Activated T-cell treated with anti-CD3 and anti-CD28 coated beads for 4 hours (primary cell): Measurements from ENCODE around the gene C6orf47.
A peak's percentile ranks its signal among the peaks of the same experiment; 100 is the strongest.

Source experiments
- DNase-seq: peaks from one replicate; pipeline ENCODE4 v3.0.0-alpha.2; 2020

Gene C6orf47

DNA sequence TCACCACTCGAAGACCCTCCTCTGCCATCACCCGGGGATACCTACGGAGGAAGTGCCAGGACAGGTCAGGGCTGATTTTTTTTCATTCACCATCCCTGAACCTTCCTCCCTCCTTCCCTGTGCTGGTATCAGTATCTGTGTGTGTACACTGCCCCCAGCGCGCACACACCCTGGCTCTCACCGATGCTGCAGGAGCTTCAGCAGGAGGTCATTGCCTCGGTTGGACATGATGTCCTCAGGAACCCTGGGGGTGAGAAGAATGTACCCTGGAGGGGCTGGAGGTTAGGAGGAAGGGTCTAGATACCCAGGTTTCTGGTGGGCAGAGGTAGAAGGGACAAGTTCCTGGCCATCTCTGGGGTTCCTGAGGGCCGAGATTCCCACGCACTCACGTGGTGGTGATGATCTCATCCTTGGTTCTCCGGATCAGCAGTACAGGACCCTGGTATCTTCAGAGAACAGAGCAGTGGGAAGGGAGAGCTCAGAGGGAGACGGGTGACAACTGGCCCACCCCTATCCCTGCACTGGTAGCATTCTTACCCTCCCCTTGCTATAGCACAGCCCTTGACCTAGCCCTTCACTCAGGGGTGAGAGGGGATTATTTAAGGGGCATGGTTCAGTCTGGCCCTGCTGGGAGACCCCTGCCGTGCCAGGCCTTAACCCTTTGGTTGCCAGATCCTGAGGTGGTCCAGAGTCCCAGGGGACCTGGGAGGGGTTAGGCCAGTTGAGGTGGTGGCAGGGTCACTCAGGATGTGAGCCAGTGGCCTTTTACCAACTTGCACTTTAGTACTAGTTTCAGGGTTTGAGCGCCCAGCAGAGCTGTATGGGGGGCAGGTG, 27.5 kb upstream of the C6orf47 start:
- no peak for DNase-seq

DNA sequence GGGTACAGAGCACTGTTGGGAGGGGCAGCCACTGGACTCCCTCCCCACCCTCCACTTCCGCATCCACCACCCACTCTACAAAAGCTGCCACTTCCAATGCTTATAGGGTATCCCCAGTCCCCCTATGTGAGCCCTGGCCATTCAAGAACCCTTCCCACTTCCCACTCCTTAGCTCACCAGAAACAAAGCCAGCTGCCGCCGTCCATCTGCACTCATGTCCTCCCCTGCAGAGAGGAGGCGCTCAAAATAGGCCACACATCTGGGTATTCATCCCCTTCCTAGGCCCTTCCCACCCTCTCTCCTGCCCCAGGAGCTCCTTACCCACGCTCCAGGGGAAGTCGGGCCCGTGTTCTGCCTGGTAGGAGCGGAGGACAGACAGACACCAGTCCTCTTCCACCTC, 26.7 kb upstream of the C6orf47 start:
- DNase-seq = no peak

DNA sequence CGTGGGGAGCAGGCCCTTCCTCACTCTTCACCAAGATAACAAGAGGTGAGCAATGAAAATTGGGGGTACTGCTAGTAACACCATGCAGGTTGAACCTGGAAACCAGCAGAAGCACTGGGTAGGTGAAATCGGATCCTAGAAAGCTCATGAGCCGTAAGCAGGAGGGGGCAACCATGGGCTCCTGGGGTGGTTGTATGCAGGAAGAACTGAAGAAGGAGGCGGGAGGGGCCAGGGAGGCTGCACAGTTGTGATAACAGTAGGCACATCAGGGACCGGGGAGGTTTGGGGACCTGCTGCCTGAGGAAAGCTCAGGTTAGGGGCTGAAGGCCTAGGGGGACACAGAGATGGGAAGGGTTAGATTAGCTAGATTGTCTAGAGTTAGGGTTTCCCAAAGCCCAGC, 25.9 kb upstream of the C6orf47 start:
- no peak for DNase-seq

DNA sequence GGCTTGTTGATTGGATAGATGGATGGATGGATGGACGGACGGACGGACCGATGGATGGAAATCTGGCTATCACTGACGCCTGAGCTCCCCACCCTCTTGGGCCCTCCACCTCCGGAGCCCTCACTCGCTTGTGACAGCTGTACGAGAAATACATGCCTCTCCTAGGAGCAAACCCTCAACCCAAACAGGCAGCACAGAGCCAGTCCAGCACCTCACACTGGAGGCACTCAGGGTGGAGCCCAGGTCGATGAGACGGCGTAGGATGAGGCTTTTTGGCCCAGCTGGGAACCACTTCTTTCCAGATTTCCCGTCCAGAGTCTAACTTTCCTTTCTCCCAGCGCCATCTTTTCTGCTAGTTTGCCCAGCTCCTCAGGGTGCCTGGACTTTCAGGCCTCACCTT, 23.0 kb upstream of the C6orf47 start:
- no peak for DNase-seq

DNA sequence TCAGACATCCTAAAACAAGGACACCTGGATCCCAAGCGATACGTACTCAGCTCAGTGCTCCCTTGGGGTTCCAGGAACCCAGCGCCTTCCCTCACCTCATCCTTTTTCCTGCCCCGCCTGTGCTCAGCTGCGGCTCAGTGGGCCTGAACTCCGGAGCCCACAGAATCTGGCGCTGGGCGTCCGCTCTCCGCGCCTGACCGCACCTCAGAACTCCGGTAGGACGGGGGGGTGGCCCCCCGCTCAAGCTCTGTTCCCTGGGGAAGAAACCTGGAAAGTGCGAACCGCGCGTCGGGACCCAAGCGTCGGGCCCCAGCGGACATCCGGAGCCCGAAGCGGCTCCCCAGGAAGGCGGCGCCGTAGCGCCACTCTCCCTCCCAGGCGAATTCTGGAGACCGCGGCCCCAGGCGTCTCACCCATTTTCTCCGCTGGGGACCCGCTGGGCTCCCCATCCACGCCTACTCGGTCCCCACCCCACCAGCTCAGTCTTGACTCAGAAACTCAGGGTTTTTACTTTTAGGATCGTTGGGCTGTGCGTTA, 20.6 kb upstream of the C6orf47 start:
- DNase-seq = no peak

DNA sequence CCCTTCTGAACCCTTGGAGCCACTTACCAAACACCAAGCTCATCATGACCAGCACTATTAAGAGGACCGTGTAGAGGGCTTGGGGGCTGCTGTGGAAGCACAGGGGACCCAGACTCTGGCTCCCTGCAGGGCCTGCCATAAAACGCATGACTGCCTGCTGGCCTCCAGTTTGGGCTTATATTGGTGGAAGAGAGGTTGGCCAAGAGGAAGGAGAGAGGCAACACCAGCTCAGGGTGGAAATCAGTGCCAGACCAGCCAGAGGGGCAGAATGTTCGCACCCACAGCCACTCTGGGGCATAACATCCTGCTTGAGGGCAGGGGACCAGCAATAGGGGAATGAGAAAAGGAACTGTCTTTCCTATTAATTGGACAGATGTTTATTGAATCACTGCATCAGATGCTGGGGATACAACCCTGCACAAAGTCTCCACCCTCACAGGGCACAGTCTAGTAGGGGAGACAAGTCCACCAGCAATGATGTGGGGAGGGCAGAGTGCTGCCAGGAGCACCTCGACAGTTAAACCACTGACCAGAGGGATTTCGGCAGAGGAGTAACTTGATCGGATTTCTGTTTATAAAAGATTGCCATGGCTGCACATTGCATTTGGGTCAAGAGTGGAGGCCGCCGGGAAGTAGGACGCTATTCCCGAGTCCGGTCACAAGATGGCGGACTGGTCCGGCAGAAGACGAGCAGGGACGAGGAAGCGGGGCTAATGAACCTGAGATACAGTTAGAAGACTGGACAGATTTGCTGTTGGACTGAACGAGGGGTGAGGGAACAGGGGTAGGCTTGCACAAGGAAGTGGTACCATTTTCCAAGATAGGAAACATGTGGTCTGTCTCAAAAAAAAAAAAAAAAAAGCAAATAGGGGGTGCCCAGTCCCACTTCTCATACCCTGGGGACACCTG, 19.9 kb upstream of the C6orf47 start, which contains the start of gene LY6G5C:
LY6G5C (minus strand) TSS at position 842 of the 909 bp plus-strand sequence; CDS start at position 148, 694 bp downstream.
- peak; percentile 48 for DNase-seq

DNA sequence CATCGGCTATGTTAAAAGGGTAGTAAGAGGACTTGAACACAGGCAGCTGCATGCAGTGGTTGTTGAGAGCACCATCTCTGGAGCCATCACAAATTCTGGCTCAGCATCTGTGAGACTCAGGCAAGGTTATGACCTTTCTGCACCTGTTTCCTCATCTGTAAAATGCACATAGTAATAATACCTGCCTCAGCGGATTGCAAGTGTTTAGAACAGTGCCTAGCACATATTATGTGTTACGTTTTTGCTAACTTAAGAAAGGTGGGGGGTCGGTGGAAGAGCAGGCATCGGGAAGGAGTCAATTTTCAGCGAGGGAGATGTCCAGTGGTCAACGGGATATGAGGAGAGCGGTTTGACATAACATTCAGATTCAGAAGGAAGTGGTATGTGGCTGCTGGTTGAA, 17.4 kb upstream of the C6orf47 start:
- DNase-seq = no peak

DNA sequence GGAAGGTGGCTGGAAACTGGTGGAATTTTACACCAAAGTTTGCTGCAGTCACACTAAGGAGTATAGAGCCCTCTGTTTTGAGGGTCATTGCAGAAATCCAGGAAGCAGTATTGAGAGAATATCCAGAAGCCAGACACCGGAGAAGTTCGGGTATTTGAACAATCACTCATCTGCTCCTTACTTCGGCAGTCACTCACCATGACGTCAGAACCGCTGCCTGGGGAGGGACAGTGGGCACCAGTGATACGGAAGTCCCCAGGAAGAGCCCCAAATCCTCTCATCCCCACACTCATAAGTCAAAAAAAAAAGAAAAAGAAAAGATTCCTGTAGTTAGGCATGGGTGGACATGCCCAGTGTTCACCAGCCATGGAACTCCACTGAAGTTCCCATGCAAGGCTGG, 16.3 kb upstream of the C6orf47 start:
- DNase-seq = no peak

DNA sequence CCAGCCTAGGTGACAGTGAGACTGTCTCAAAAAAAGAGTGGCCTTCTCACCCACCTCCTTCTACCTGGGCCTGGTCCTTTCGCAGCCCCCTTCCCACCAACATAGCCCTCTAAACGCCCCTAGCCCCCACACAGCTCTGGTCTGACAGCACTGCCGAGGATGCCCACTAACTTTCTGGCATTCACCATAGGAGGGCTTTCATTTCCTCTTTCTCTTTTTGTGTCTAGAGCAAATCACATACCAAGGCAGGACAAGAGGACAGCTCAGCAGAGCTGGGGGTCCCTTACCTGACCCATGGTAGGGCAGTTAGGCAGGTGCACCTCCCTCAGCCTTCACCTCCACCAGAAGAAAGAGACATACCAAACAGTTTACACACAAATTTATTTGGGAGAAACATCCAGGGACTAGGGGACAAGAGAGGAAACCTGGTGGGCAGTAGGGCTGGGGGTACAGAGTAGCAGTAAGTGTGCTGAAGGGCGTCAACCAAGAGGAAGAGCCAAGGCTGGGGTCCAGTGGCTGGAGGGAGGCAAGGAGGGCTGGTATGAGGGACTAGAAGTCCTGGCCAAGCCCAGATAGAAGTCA, 15.8 kb upstream of the C6orf47 start:
- no peak for DNase-seq

DNA sequence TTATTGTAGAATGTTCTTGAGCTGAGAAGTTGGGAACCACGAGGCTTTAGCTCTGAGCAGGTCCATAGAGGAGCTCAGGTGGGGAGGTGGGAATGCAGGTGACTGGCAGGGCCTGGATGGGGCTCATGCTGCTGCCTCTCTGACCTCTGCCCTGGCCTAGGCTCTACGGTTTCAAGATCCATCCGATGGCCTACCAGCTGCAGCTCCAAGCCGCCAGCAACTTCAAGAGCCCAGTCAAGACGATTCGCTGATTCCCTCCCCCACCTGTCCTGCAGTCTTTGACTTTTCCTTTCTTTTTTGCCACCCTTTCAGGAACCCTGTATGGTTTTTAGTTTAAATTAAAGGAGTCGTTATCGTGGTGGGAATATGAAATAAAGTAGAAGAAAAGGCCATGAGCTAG, 9.1 kb upstream of the C6orf47 start, which contains the start of gene LY6G5B:
LY6G5B (plus strand) TSS at position 301 of the 400 bp plus-strand sequence. CDS start 975 bp downstream, outside the sequence.
- DNase-seq = no peak

DNA sequence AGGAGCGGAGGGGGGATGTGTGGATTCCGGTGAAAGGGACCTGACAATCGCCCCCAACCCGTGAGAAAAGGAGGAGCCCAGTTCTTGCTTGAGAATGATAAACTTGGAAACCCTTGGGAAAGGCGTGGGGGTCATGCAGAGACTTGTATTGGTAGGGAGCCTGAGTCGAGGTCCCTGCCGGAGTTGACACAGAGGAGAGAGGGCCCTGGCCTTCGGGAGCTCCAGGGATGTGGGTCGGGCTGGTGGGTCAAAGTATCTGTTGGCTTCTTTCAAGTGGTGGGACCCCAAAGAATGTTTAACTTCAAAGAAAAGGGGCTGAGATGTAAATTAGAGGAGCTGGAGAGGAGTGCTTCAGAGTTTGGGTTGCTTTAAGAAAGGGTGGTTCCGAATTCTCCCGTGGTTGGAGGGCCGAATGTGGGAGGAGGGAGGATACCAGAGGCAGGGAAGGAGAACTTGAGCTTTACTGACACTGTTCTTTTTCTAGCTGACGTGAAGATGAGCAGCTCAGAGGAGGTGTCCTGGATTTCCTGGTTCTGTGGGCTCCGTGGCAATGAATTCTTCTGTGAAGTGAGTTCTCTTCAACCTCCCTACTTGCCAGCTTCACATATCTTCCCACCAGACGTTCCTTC, 5.9 kb upstream of the C6orf47 start:
- no peak for DNase-seq

DNA sequence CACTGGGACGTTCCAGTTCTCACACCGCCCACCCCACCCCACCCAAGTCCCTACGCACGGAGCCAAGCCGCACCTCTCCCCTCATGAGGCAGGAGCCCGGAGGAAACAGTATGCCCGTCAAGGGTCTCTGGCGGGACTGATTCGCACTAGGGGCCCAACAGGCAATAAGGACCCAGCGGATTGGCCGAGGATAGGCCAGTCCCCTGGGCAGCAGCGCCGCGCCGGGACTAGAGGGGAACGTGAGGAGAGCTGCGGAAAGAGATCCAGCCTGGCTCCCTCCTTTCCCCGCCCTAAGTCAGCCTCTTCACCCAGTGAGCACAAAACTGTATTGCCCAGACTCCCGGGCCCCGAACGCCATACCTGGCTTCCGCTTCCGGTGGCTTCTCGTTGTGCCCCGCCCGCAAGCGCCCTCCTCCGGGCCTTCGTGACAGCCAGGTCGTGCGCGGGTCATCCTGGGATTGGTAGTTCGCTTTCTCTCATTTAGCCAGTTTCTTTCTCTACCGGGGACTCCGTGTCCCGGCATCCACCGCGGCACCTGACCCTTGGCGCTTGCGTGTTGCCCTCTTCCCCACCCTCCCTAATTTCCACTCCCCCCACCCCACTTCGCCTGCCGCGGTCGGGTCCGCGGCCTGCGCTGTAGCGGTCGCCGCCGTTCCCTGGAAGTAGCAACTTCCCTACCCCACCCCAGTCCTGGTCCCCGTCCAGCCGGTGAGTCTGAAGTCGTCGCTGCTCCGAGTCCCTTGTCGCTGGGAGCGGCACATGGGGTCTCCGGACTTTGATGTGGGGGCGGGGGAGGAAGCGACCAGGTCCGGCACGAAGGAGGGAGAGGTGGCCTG, 5.1 kb upstream of the C6orf47 start, which contains the start of gene CSNK2B:
CSNK2B (plus strand) TSS at position 580 of the 836 bp plus-strand sequence. CDS start 752 bp downstream, outside the sequence.
- DNase-seq = peak; percentile 95

DNA sequence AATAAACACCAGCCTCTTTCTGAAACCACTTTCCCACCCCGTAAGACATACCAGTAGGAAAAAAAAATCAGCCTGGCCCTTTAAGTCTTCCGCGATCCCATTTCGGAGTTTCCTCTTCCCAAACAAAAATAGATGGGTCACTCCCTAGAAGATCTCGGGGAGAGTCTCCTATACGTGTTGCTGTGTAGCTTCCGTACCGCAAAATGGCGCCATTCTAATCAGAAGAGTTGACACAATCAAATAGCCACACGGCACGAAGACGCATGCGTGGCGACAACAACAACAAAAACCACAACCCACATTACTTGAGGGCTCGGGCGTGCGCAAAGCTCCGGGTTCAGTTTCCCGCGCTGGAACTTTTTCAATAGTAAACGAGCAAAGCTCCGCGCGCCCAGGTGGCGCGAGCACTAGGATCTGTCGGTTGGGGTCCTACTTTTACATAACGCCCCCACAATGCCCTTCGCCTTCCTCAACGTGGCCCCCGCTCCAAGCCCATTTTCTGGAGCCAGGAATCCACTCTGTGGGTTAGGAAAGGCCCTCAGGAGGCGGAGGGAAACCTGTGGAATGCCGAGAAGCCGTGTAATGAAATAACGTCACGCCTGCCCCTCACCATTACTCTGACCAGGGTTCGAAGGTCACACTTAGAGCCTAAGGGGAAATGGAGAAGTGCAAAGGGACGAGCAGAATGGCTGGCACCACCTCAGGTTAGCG, 4.4 kb upstream of the C6orf47 start, which contains the start of gene GPANK1:
GPANK1 (minus strand) TSS at position 208 of the 711 bp plus-strand sequence. CDS start 519 bp downstream, outside the sequence.
- peak; percentile 84 for DNase-seq

DNA sequence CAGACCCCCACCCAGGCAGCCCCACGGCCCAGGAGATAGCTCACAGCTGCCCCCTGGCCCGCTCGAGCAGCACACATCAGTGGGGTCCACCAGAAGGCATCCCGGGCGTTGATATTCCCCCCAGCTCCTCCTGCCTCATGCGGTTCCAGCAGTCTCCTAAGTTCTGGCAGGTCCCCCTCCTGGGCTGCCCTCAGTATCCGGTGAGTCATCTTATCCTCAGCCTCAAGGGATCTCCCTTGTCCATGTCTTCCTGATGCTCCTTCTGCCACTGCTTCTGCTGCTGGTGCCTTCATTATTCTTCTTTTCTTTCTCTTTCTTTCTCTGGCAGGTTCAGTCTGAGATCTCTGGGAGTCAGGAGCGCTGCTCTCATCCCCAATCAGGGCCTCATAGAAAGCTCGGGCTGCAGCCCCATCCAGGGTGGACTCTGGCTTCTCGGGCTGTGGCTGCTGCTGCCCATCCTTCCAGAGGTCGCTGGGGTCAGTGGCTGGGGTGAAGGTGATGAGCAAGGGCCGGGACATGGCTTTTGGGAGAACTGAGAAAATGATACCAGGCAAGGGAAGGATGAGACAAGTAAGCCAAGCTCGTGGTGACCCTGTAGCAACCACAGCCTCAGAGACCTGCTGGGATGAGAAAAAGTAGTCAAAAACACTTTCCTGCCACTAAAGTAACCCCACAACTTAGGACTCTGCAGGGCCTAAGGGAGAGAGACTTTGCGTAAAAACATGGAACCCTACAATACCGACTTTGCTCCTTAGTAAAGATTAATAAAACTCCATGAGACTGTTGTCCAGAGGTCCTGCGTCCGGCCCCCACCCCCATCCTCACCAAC, 3.6 kb upstream of the C6orf47 start:
- DNase-seq = no peak

DNA sequence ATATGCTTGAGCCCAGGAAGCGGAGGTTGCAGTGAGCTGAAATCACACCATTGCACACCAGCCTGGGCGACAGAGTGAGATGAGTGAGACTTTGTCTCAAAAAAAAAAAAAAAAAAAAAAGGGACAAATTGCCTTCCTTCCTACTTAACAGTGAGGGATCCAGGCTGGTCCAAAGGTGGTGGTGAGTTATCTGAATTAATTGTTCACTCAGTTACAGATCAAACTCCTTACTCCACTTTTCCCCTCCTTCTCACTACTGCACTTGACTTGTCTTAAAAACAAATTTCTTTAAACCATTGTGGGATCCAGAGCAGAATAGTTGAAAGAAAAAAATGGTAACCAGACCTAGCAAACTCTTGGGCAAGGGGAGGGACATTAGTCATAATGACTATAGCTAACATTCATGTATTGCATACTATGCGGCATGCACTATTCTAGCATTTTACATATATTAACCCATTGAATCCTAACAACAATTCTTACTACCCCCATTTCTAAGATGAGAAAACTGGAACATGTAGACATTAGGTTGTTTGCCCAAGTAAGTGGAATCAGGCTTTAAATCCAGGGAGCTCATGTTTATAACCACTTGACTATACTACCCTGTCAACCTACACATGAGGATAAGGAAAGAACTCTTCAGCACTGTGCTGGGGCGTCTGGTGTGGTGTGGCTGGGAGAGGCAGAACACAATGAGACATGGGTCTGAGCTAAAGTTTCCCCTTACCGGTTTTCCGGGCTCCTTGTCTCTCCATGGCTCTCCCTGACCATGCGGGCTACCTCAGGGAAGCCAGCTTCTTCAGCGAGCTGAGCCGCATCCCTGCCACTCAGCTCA, 2.8 kb upstream of the C6orf47 start:
- no peak for DNase-seq

DNA sequence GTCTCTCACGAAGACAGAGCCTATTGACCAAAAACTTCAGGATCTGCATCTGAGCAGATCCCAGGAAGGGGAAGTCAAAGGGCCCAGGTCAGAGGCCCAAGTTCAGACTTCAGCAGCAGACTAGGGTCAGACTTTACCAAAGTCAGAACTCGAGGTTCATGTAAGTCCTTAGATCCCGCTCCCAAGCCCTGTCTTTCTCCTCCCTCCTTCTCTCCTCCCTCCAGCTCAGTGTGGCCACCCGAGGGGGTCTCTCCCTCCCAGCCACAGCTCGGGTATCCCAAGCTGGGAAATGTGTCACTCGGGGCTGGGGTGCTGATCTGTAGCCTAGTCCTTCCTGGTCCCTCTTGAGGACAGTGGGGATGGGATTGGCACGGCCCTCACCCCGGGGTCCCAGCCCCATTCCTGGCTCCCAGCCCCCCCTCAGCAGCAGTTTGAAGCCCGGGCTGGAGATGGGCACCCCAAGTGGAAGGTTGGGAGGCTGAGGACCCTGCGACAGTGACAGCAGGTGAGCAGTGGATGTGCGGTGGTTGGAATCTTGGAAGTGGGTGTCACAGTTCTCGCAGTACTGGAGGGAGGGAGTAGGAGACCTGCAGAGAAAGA, 1.6 kb upstream of the C6orf47 start:
- no peak for DNase-seq

DNA sequence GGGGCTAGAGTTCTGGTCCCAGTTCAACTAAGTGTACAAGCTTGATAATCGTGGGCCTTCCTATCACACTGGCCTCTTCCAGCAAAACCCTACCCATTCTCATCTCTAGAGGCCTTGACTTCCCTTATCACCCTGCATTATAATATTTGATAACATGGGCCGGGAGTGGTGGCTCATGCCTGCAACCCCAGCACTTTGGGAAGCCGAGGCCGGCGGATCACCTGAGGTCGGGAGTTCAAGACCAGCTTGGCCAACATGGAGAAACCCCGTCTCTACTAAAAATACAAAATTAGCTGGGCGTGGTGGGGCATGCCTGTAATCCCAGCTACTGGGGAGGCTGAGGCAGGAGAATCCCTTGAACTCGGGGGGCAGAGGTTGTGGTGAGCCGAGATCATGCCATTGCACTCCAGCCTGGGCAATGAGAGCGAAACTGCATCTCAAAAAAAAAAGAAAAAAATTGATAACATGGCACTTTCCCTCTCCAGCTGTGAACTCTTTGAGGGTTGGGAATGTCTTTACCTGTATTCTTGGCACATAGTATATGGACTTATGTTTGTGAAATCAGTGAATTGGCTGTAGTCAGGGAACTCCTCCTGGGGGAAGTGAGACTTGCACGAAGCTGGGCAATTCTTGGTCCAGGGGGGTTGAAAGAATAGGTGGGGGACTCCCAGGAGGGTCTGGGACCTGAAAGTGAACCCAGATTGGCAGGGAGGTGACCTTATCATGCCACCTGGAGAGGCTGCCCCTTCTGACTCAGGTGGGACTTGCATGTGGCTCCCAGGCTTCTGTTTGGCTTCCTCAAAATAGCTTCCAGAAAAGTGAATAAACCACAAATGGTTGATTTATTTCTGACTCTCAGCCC, 915 bp upstream of the C6orf47 start:
- no peak for DNase-seq
